GM19099 (cell line): ENCODE results near the gene ATCAY.

Experiments
- POLR2A ChIP-seq: IDR thresholded peaks from 3 replicates; pipeline ENCODE4 v1.6.1; 2011; ENCODE audit warnings: low read depth; ENCODE audit not compliant: insufficient read length; ENCODE audit errors: extremely low read depth

ATCAY gene

DNA sequence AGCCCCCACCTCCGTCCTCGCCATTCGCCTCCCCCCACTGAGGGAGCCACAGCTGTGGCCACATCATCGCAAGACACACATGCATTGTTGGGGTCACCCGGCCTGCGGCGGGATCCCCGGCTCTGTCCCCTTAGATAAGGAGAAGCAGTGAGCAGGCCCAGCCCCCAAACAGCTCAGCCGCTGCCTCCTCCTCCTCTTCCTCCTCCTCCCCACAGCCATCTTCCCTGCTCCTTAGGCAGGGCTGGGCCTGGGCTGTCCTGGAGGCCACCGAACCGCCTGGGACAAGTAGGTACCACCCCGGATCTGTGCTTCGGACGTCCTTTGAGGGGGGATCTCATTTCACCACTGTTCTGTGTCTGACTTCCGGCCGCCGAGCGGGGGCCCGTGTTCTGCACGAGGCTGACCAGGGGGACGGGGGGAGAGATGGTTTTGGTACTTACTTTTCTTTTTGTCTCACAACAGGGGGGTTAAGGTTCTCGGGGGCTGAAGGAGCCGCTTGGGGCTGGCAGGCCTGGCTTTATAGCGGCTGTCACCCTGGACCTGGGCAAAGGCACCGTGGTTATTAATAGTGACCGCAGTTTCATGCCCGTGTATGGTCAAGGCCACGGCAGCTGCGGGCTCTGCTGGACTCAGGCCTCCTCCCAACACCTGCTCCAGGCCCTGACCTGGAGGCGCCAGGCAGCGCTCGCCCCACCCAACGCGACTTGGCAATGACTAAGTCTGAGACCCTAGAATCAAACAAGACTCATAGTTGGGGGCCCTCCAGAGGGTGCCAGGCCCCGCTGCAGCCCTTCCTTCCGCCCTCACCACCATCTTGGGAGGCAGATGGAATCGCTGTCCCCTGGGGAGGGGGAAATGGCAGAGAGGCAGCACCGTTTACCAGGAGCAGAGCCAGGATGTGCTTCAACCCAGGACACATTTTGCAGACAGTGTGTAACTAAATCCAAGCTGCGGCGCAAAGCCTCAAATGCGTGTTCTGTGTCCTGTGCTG lies 70.7 kb downstream of the ATCAY start:
- no peak for TF ChIP-seq POLR2A

DNA sequence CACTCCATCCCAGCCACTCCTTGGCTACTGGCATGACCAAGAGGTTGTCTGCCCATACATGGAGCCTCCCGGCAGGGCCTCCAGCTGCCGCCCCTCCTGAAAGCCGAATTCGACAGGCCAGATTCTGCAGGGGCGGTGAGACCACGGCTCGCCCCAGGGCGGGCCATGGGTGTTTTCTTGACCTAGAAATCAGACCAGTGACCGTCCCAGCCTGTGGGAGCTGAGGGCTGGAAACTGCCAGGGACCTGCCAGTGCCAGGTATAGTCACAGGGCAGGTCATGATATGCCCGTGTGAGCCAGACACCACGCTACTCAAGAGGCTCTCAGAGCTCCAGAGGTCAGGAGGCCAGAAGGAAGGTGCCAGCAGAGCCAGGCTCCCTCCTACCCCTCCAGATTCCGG lies 73.6 kb downstream of the ATCAY start:
- no peak for TF ChIP-seq POLR2A

DNA sequence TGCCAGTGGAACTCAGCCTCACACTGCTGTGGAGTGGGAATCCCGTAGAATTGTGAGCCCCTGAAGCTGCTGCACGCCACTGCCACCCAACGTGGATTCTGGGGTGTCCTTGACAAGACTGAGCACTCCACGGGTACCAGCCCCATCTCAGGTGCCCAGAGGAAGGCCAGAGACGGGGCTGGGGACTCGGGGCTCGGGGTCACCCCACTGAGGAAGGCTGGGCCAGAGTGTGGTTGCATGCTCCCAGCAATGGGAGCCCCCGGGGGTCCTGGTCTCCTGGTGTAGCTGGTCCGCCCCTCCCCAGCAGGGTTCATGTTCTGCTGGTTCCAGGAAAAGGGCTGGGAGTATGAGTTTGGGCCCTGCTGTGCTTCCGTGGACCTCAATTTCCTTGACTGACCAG lies 75.2 kb downstream of the ATCAY start:
- TF ChIP-seq POLR2A, result no peak

- no peak for TF ChIP-seq POLR2A
These were observed 78.6 kb downstream of the ATCAY start for GRCh38 chr19:3958836-3959765.

DNA sequence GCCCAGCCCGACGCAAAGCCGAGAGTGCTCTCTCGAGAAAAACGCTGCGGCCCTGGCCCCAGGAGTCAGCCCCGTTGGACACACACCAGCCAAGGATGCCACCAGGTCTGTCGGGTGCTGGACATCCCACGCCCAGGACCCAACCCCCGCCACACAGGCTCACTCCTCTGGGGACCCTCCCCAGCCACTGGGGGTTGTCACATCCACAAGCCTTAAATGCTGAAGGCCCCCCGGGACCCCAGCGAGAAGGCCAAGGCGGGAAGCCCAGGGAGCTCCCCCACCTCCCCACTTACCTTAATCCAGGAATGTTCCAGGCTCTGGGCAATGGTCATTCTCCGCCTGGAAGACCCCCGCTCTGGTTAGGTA lies 79.3 kb downstream of the ATCAY start:
- no peak for TF ChIP-seq POLR2A

DNA sequence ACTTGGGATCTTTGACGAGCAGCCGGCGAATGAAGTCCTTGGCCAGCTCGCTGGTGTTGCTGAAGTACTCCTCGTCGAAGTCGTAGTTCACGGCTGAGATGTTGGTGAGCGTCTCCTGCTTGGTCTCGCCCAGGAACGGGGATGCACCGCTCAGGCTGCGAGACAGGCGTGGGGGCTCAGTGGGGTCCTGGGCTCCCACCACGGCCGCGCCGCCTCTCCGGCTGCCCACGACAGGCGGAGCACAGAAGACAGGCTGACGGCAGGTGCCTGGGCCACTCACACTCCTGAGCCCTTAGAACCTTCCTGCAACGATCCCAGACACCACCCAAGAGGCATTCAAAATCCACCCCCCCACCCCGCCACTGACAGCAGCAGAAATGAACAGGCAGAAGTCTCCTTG lies 80.5 kb downstream of the ATCAY start:
- no peak for TF ChIP-seq POLR2A

GRCh38 chr19:3963458-3964255 lies 83.2 kb downstream of the ATCAY start:
- no peak for TF ChIP-seq POLR2A

GRCh38 chr19:3964256-3965194 lies 84.0 kb downstream of the ATCAY start:
- TF ChIP-seq POLR2A, result no peak

DNA sequence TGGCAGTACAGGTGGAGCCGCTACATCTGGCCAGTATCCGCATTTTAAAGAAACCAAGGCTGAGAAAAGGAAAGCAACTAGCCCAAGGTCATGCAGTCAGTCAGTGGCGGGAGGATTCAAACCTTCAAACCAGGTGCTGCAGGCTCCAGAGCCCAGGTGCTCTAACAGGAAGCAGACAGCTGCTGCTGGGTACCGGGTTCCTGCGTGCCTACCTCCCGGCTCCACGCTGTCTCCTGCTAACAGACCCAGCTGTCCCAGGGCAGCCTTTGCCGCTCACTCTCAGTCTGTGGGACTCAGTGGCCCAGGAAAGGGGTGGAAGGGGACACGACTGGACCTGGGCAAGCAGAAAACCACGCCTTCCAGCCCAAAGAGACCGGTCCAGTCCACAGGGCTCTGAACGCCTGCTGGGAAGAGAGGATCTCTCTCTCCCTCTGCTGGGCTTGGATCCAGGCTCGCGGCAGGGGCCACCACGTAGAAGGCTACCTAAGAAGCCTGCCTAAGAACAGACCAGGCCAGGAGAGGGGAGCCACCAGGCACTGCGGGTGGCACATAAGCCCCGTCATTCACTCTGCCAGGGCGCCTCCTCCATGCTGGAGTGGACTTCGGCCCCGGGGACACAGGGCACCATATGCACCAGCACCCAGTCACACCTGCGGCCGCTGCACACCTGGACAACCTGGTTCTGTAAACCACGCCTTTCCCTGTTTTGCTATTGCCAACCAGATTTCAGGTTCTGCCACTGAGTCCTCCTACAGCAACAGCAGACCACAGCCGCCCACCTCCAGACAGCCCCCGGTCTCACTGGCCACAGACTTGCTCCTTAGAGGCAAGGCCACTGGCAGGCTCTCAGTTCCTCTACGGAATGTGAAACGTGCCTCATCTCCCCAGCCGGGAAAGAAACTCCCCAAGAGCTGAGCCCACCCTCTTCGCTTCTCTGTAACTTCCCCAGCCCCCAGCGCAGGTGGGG lies 85.8 kb downstream of the ATCAY start:
- TF ChIP-seq POLR2A, result no peak

- TF ChIP-seq POLR2A, result no peak
These were observed 88.3 kb downstream of the ATCAY start for GRCh38 chr19:3968556-3969434.

DNA sequence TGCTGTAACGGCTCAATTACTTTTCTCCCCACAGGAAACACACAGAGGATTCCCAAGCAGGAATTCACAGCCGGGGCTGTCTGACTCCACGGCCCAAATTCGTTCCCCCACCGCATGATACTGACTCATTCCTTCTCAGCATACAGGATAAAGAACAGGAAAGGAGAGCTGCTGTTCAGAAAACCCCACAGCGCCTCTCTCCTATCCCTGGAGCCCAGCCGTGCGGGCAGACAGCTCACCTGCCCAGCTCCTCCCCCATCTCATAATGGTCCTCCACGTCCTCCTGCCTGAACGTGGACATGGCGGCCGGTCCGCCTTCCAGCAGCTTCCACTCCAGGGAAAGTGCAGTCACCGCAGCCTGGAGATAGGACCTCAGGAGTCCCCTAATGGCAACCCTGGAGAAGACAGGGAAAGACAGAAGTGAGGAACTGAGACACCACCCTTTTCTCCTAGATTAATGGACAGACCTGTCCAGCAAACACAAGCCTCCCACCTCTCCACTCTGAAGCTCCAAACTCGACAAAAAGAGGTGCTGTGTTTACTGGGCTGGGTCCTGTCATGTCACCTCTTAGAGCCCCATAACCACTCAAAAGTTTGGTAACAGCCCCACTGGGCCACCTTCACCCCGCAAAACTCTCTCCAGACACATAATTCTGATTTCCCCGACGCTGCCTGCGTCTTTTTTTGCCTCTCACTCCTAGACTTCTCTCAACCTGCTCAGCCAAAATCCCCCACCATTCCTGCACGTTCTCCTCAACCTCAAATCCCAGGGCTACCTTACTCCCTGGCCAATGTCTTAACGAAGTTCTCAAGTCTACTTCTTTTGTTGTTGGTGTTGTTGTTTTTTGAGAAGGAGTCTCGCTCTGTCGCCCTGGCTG lies 89.2 kb downstream of the ATCAY start:
- TF ChIP-seq POLR2A, result no peak
